GM18519 (cell line): ENCODE measurements around the gene HAND1.

Experiments used
- ATAC-seq: cut with Tn5 transposase; IDR thresholded peaks from one replicate; pipeline ENCODE4 v1.9.1; 2021; ENCODE audit warnings: mild to moderate bottlenecking, moderate library complexity; ENCODE audit not compliant: unreplicated experiment, low FRiP score

HAND1 gene

DNA sequence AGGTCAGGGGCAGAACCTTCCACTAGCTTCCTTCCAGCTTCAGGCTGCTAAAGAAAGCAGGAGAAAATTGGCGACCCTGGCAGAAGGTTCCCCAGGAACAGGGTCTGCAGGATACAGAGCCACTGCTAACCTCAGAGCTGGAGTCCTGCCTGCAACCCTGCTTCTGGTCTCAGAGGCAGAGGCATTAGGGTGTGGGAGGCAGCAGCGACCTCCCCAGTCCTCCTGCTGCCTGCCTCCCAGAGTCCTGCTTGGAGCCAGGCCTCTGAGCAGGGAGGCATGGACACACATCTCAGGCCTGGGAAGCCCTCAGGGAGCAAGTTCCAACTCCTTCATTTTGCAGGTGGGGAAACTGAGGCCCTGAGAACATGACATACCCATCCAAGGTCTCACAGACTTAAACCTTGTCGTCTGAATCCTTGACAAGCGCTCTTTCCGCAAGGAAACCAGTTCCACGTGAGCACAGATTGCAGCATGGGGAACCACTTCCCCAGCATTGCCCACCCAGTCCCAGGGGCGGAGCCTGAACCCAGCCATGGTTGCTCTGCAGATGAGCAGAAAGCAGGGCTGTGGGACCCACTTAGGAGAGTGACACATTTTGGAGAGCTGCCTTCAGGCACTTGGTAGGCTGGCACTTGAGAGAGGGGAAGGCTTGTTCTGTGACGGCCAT is 28.2 kb upstream of the HAND1 start:
- ATAC-seq, result no peak

DNA sequence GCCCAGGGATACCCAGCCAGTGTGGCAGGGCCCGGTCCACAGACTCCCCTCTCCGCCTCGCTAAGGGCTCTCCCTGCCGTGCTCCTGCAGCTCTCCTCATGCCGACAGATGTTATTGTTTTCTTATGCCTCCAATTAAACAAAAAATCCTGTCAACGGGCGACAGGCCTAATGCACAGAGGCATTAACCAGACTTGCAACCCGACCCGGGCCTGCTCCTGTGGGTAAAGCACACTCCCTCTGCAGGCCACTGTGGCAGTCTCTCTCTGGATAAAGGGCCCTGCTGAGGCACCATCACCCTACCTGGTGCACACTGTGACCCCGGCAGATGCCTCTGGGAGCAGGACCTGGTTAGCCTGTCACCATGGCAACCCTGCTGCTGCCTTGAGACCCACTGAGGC is 27.5 kb upstream of the HAND1 start:
- no peak for ATAC-seq

DNA sequence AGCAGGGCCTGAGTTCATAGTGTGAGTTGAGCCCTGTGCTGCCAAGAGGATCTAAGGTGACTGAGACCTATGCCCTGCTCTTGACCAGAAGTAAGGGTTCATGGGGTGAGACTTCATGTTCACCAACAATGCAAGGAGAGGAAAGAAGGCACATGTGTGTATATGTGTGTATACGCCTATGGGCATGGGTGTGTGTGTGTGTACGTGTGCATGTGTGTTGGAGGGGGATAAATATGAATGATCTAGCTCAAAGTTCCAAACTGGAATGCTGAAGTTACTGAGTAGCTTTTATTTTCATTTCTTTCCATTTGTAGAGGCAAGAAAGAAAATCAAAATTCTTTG is 25.6 kb upstream of the HAND1 start:
- ATAC-seq, result no peak

DNA sequence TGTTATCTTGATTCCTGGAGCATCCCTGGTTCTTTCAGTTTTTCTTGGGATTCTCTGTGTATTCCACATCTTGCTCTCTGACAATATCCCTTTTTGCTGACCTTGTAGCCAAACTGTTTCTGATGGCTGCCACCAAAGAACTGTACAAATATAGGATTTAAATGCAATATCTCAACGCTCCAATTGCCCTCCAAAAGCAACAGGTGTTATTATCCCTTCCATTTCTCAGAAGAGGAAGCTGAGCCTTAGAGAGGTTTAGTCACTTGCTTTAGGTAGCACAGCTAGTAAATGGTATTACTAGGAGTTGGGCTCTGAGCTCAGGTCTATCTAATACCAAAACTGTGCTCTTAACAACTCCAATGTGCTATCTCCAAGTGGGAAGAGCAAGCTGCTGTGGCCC is 24.2 kb upstream of the HAND1 start:
- ATAC-seq, result no peak

DNA sequence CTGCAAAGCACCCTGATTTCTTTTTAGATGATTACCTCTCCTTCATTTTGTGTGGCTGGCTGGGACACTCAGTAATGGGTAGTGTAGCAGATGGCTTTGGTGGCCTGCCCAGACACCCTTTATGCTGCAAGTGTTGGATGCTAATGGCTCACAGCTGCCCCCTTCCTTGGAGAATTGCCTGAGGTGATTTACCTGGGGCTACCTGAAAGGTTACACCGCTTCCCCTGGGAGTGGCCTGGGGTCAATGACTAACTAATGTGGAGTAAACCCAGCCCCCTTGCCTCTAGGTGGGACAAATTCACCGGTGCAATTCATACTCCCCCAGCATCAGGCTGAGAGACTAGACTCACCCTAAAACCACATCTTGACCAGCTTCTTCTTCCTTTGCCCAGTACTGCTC is 23.5 kb upstream of the HAND1 start:
- no peak for ATAC-seq

DNA sequence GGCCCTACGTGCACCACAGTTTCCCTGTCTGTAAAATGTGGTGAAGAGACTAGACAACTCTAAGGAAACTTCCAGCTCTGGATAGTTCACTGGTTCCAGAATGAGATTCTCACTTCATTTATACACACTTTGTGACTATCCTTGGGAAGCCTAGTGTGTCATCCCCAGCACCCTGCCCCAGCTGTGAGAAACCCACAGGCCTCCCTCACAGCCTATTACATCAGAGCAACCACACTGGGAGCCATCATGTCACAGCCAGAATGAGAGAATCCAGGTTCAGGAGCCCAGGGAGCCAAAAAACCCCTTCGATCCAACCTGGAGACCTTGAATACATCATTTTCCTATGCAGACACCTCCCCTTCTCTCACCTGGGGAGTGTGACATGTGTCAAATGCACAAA is 21.0 kb upstream of the HAND1 start:
- ATAC-seq, result no peak

DNA sequence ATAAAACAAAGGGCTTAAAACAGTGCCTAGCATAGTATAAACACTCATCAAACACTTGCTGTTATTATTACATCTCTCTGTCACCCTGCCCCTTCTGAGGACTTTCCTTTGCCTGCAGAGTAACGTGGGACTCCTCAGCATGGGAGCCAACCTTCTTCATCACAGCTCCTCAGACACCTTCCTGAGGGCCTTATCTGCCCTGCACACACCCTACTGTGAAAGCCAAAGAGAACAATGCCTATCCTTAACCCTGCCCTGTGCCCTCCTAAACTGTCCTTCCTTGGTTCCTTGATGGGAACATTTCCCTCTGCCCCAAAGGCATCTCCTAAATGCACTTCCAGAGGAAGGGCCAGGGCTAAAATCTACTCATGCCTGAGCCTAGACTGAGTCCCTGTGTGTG is 20.6 kb upstream of the HAND1 start:
- ATAC-seq, result no peak

DNA sequence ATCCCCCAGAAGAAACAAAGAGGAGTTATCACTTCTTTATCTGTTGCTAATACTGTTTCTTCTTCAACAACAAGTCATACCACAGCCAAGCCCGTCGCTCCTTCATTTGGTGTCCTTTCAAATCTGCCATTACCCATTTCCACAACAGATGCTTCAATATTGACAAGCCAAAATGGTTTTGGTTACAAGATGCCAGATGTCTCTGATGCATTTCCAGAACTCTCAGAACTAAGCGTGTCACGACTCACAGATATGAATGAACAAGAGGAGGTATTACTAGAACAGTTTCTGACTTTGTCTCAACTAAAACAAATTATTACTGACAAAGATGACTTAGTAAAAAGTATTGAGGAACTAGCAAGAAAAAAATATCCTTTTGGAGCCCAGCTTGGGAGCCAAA is 16.0 kb upstream of the HAND1 start:
- ATAC-seq, result no peak

DNA sequence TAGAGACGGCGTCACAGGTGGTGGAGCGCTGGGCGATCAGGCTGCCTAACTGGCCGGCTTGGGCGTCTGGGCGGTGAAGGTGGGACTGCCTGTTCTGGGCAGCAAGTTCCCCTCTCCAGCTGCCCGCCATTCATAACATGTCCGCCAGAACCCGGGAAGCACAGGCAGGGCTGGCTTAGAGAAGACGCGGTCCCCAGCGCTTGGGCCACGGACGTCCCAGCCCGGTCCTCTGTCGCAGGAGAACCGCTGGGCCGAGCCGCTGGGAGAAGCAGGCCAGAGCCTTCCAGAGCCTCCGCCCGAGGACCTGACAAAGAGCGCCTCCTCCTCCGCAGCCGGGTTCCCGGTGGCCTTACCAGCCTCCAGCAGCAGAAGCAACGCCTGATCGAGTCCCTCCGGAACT is 15.2 kb upstream of the HAND1 start:
- ATAC-seq, result no peak

DNA sequence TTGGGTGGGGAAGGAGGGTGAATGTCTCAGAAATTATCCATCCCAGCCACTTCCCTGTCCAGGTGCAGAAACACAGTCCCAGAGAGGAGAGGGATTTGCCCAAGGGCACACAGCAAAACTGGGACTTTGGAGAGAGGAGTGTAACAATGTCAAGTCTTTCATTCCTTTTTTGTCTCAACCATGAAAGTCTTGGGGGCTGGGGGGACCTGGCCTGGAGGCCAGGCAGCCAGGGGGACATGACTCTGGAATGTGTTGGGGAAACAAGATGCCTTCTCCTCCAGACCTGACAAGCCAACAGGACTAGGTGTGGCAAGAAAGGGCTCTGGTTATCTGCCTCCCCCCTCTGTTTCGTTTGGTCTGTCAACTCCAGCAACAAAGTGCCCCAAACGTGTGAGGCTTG is 13.9 kb upstream of the HAND1 start:
- no peak for ATAC-seq

DNA sequence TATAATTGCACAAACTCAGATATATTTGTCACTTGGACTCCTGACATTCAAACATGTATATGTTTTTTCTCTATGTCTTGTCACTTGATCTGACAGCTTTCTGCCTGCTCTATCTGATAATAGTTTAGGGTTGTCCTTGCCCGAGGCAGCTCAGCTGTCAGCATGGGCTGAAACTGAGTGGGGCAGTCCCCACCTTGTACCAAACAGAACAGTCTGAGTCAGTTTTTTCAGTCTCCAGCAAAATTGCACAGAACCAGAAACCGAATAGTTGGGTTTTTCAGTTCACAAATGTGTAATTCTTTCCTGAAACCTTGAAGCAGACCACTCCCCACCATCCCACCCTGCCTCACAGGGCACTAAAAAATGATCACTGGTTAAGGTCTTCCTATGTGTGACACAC is 9.5 kb upstream of the HAND1 start:
- peak; percentile 99 for ATAC-seq

DNA sequence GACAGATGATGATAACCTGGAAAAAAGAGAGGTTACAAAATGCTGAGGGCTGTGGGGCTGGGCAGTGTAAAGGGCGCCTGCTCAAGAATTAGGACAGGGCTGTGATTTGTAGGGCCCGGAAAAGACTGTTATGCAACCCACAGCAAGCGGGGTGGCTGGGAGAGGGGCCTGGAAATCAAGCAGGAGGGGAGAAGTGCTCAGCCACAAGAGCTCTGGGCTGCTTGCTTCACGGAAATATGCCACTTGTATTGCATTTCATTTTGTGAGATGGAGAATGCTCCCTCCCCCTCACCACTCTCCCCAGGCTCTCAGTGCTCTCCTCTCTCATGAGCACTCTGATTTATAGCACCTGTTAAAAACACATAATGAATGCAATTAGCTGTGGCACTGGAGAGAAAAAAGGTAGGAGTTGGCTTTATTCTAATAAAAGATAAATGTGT is 8.4 kb upstream of the HAND1 start:
- ATAC-seq, result no peak

DNA sequence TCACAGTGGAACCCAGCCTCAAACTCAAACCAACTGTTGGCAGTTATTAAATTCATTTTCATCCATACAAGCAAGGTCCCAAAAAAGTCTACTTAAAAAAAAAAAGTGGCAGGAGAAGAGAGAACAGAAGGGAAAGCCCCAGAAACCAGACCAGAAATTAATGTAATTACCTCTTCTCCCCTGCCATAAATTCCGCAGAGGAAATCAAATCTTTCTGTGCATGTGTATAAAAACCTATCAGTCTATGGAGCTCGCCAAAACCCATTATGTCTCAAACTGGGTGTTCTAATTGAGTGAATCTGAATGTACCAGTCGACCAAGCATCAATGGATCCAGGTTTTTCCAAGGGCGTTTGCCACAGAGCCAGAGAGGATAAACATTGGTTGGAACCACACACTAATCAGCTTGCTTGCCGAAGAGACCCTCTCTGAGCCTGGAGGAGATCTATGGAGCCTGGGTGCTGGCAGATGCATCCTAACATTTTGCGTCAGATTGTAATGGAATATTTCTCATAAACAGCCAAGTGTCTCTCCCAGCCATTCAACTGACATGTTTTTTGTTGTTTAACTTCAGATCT is 7.9 kb upstream of the HAND1 start:
- ATAC-seq, result no peak

DNA sequence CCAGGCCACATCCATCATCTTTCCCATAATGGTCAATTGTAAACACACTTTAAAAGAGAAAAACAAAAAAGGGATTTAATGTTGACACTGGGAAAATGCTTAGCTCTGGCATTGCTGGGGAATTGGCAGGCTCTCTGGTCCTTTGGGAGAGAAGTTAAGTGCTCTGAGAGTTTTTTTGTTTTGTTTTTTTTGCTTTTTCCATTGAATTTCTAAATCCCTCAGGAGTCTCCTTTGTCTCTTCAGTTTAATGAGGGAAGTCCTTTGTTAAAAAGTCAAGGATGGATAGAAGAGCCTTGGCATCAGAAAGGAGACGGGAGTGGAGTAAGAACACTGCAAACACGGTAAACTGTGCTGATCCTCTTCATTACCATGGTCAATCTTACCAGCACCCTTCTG is 7.1 kb upstream of the HAND1 start:
- no peak for ATAC-seq

DNA sequence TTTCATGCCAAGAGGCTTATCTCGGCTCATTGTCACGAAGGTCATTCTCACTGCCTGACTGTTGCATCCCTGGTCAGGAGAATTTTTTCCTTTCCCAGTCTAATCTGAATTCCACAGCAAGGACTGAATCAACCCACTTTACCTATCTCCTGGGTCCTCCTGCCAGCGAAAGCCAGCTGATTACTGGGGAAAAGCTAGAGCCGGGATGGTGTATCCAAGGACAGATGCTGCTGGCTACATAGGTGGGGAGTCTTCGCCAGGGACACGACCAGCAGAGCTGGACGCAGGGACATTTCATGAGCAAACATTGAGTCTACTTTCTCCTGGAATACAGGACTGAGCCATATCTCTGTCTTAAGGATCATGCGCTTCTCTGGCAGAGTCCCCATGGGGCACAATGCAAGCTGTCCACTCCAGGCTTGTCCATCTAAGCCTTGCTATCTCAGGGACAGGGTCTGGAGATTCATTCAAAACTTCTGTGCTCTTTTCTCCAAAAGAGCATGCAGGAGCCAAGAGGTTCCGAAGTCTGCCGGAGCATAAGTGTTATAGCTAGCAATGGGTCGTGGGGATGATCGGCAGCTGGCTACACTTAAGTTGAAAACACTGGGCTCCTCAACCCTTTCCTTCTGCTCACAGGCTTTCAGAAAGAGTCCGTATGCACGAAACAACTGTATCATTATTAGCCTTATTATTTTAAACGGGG is 6.5 kb upstream of the HAND1 start:
- no peak for ATAC-seq

DNA sequence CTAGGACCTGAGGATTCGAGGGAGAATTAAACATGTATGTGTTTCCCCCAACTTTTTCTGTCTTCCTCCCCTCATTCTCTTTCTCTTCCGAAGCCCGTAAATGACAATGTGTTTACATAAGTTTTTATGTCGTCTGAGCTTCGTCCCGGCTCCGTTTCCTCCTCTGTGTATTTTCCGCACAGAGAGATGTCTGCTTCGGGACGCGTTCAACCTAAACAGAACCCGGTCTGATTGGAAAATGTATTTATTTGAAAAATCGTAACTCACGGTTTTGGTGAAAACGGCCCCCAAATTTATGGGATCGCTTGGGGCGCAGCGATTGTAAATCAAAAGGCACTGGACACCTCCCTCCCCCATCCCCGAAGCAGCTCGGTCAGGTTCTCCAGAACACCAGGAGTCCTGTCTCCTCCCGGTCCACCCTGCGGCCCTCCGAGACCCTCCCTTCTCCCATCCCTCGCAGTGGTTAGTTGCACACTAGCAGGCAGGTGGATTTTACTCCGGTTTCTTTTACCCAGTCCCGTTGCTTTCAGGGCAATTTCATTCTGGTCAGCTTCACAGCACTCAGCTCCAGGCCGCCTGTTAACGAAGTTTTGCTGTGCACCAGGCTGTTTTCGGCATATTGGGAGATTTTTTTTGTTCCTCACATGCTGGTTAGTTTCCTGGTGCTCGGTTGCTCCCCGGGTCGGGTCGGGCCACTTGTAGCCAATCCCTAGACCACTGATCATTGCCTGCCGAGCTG is 5.8 kb upstream of the HAND1 start:
- no peak for ATAC-seq

DNA sequence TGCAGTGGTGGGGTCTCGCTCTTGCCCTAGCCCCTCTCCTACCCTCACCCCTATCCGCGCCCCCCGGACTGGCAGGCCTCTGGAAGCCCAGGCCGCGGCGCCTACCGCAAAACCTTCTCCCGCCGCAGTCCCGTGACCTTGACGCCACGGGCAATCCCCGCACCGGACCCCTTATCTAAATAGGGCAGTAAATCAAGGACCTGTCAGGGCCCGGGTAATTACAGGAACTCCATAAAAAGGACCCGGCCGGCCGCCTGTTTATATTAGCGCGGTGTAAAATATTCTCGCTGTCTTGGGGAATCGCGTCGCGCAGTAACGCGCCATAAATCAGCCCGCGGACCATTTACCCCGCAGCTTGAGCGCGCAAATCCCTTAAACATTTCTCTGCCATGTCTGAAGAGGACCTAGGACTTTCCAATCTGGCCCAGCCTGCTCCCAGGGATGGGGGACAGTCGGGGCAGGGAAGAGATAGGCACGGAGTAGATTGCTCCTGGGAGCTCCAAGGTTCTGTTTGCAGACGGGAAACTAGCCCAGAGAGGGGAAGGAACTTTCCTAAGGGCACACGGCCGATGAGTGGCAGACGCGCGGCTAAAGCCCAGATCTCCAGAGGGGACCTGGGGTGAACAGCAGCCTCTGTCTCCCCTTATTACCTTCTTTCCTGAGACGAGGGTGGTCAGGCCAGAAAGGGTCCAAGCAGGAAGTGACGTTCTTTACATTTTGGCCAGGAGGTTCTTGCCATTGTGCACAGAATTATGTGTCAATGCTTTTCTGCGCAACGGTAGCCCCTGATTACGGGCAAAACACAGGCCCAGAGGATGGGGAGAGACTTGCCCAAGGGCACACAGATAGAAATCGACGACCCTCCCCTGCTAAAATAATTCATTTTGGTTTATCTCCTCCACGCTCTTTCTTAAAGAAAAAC is 4.8 kb upstream of the HAND1 start:
- no peak for ATAC-seq

DNA sequence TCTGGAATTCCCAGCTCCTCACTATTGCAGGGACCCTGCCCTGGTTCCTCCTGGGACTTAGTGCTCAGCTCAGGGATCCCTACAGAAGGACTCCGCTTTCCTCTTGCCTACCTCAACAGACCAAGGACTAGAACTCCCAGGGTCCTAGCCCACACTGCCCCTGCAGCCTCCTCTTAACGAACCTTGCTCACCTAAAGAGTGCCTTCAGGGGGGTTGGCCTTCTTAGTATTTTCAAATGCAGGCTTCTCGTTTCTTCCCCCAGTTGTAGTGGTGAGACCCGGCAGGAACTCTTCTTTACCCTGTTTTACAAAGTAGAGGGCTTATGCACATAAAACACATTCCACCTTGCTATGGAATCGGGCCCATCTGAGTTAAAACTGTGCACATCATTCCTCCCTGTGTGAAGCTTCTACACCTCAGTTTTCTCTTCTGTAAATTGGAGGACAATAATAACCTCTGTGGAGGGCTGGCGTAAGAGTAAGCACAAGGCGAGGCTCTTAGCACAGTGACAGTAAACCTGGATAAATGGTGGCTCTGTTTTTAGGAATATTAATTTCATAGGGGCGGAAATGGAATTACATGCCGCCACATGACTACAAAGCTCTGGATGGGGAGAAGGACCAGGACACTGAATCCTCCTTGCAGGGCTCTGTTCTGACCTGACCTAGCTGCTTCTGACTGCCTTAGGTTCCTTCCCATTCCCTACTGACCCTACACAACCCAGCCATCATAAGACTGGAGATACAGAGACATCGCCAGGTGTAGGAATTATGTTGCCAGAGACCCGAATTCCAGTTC is 3.8 kb upstream of the HAND1 start:
- no peak for ATAC-seq

DNA sequence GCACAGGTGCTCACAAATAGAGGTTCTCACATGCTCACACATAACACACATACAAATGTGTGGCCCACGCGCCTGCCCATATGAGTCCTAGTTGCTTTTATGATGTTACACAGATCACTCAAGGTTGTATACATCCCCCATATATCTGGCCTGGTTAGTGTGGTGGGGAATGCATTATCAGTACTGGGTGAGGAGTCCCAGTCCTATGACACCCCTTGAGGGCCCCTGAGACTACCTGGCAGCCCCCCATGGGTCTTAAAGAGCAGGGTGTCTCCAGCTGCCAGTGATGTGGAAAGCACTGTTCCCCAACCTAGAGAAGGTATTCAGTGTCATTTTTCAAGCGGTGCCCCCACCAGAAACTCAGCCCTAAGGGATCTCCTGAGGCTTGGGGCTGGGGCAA is 2.8 kb upstream of the HAND1 start:
- ATAC-seq, result no peak
